Astrocyte of the spinal cord (primary cell): Measurements from ENCODE around the gene MIXL1.

Experiments
- DNase-seq: peaks from one replicate; pipeline ENCODE4 v3.0.0; 2011; ENCODE audit warnings: low read depth, low spot score
- H3K4me3 ChIP-seq: 2 replicates; pipeline ENCODE4 v1.5.1; 2011; ENCODE audit warnings: low read depth, mild to moderate bottlenecking, low read length, moderate library complexity
- CTCF ChIP-seq: IDR thresholded peaks from 2 replicates; pipeline ENCODE4 v1.5.1; 2012; ENCODE audit warnings: low read depth, mild to moderate bottlenecking, low read length, inconsistent platforms
- in situ Hi-C: cut with HindIII; loops from 2 replicates; pipeline ENCODE4 v1.10.0; 2017; ENCODE audit warnings: low sequenced_read_pairs

MIXL1 gene

GRCh38 chr1:226211181-226211821, 12.2 kb upstream of the MIXL1 start:
- in situ Hi-C loops: no loop called here
- H3K4me3 ChIP-seq: no peak overlapping the region
- no peak for DNase-seq
- TF ChIP-seq CTCF: no peak

GRCh38 chr1:226212545-226212944, 10.9 kb upstream of the MIXL1 start:
- no peak for DNase-seq
- in situ Hi-C loops: no loop called here
- no peak for TF ChIP-seq CTCF

GRCh38 chr1:226215239-226215638, 8.2 kb upstream of the MIXL1 start:
- H3K4me3 ChIP-seq: no peak overlapping the region
- no peak for DNase-seq
- in situ Hi-C loops: no loop called here
- no peak for TF ChIP-seq CTCF

More at GRCh38 chr1:226212545-226212944, 10.9 kb upstream of the MIXL1 start:
- H3K4me3 ChIP-seq: no peak overlapping the region

GRCh38 chr1:226216056-226216455, 7.4 kb upstream of the MIXL1 start:
- no peak overlapping the region for H3K4me3 ChIP-seq
- no peak for DNase-seq
- no peak for TF ChIP-seq CTCF
- in situ Hi-C loops: no loop called here

- no peak for DNase-seq
- no peak for TF ChIP-seq CTCF
- no peak overlapping the region for H3K4me3 ChIP-seq
- in situ Hi-C loops: no loop called here
Measured at GRCh38 chr1:226217273-226217672, 6.2 kb upstream of the MIXL1 start.

GRCh38 chr1:226220473-226221189, 2.8 kb upstream of the MIXL1 start:
- DNase-seq: no peak
- H3K4me3 ChIP-seq: no peak overlapping the region
- no peak for TF ChIP-seq CTCF
- in situ Hi-C loops: no loop called here
